Hepatocyte (in vitro differentiated cells): Measurements from ENCODE around the gene CTSW. TPM values are rescaled to one million over a fixed set of nuclear protein-coding genes. Genes with fewer than 3 reads are reported as not detected.
A peak's percentile ranks its signal among the peaks of the same experiment; 100 is the strongest.

Experiments used
- DNase-seq: peaks from one replicate; pipeline ENCODE4 v3.0.0-alpha.2; 2016; ENCODE audit warnings: low spot score
- H2AFZ ChIP-seq: fragments of 200-600 bp; sonication (generic); 2 replicates; pipeline ENCODE4 v1.6.0; 2016; ENCODE audit warnings: antibody characterized with exemption, mild to moderate bottlenecking
- H3K27ac ChIP-seq: fragments of 200-600 bp; sonication (generic); 2 replicates; pipeline ENCODE4 v1.5.1; 2016; ENCODE audit warnings: mild to moderate bottlenecking
- H3K27me3 ChIP-seq: fragments of 200-600 bp; sonication (generic); 2 replicates; pipeline ENCODE4 v1.6.1; 2016
- H3K36me3 ChIP-seq: fragments of 200-600 bp; sonication (generic); replicated peaks from 2 replicates; pipeline ENCODE4 v1.5.1; 2016; ENCODE audit warnings: low read depth; ENCODE audit not compliant: insufficient read depth
- H3K4me1 ChIP-seq: fragments of 200-600 bp; sonication (generic); 2 replicates; pipeline ENCODE4 v1.5.1; 2016; ENCODE audit warnings: mild to moderate bottlenecking, moderate library complexity; ENCODE audit not compliant: insufficient read depth
- H3K4me2 ChIP-seq: fragments of 200-600 bp; sonication (generic); 2 replicates; pipeline ENCODE4 v1.6.0; 2016
- H3K4me3 ChIP-seq: fragments of 200-600 bp; sonication (generic); 2 replicates; pipeline ENCODE4 v1.5.1; 2016; ENCODE audit warnings: mild to moderate bottlenecking
- H3K79me2 ChIP-seq: fragments of 200-600 bp; sonication (generic); 2 replicates; pipeline ENCODE4 v1.6.0; 2017; ENCODE audit warnings: mild to moderate bottlenecking
- H3K9me2 ChIP-seq: fragments of 200-600 bp; sonication (generic); replicated peaks from 2 replicates; pipeline ENCODE4 v1.6.0; 2017; ENCODE audit warnings: mild to moderate bottlenecking; ENCODE audit not compliant: insufficient read depth
- H3K9me3 ChIP-seq: fragments of 200-600 bp; sonication (generic); 2 replicates; pipeline ENCODE4 v1.5.1; 2016; ENCODE audit warnings: low read depth, mild to moderate bottlenecking
- H4K20me1 ChIP-seq: fragments of 200-600 bp; sonication (generic); 2 replicates; pipeline ENCODE4 v1.6.0; 2016; ENCODE audit warnings: mild to moderate bottlenecking; ENCODE audit not compliant: insufficient read depth, poor library complexity, severe bottlenecking
- EZH2 ChIP-seq: fragments of 200-600 bp; sonication (generic); IDR thresholded peaks from 2 replicates; pipeline ENCODE4 v1.6.1; 2016; ENCODE audit warnings: antibody characterized with exemption, mild to moderate bottlenecking, borderline replicate concordance
- EZH2phosphoT487 ChIP-seq: fragments of 200-600 bp; sonication (generic); IDR thresholded peaks from one replicate; pipeline ENCODE4 v1.6.1; 2018; ENCODE audit warnings: antibody characterized with exemption, mild to moderate bottlenecking, low read depth, moderate library complexity; ENCODE audit not compliant: unreplicated experiment, severe bottlenecking
- WGBS: methylation state at CpG from one replicate; pipeline ENCODE4 v1.1.6; 2016; ENCODE audit warnings: low lambda C conversion rate; ENCODE audit errors: missing lambda C conversion rate; 5-methylcytosine and 5-hydroxymethylcytosine counted together
- polyA plus RNA-seq: library from polyadenylated mRNA; unstranded; fragments of >200 nt; fragmentation: Nextera tagmentation; extraction: Ambion mirVana; gene quantifications from 2 replicates; pipeline ENCODE4 v1.2.1, GENCODE V29; 2016
- total RNA-seq: library from RNA; depleted of rRNA; stranded (reverse); fragments of >200 nt; gene quantifications from 2 replicates; pipeline ENCODE4 v1.2.3, GENCODE V29; 2014
- TF ChIP-seq, protein P1 (sequence below): fragments of 200-600 bp; sonication (generic); IDR thresholded peaks from 2 replicates; pipeline ENCODE4 v1.5.1; 2016; ENCODE audit warnings: antibody characterized with exemption, mild to moderate bottlenecking; ENCODE audit not compliant: poor library complexity

Gene CTSW
- total and polyA plus RNA-seq, 2 experiments from 2014 or later: 0.15 TPM; not detected in 1

DNA sequence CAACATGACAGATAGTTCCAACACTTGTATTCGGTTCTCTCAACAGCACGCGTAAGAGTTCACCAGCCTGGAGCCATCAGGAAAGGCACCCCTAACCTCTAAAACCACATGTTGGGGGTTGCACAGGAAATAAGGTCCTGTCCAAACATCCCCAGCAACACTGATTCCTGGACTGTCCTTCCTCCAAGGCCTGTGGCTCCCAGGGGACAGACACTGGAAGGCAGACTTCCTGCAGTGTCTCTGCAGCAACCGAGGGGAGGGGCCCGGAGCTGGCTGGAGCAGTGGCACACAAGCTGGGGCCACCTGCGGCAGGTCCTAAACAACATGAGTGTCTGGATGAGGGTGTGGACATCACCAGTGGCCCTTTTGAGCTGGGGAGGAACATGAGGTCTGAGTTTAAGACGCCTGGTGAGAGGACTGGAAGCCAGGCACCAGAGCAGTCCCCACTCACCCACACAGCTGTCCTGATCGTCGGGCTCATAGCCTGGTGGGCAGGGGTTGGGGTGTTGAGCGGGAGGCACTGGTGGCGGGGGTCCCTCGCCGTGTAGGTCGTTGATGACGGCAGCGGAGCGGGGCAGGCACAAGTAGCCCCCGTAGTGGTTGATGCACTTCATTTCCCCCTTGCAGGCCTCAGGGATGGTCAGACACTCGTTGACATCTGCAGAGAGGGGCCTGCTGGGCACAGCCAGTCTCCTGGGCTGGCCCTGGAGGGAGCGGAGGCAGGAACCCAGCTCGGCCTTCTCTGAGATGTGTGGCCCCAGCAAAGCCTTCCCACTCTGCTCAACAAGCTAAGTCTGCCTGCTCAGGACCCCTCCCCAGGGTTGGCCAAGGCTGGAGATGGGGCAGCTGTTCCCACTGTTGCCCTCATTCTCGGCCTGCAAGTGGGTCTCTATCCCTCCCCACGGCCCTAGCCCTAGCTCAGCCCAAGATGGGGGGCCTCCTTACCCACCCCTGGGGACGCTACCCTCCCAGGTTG is 8.6 kb upstream of the CTSW start:
- Histone ChIP-seq H2AFZ (no peak overlapping the region), H3K9me2 (no peaks in the 10 kb centered on the region), H3K27me3 (no peaks in the 10 kb centered on the region), H3K27ac (peak overlapping the region; percentile 65), H3K9me3 (no peaks in the 10 kb centered on the region), H3K36me3 (no peaks in the 10 kb centered on the region), H3K79me2 (no peaks in the 10 kb centered on the region), H3K4me1 (no peaks in the 10 kb centered on the region), H4K20me1 (no peaks in the 10 kb centered on the region), H3K4me3 (no peak overlapping the region), H3K4me2 (peak overlapping the region; percentile 99)
- no peak for DNase-seq
- TF ChIP-seq, protein P1, sequence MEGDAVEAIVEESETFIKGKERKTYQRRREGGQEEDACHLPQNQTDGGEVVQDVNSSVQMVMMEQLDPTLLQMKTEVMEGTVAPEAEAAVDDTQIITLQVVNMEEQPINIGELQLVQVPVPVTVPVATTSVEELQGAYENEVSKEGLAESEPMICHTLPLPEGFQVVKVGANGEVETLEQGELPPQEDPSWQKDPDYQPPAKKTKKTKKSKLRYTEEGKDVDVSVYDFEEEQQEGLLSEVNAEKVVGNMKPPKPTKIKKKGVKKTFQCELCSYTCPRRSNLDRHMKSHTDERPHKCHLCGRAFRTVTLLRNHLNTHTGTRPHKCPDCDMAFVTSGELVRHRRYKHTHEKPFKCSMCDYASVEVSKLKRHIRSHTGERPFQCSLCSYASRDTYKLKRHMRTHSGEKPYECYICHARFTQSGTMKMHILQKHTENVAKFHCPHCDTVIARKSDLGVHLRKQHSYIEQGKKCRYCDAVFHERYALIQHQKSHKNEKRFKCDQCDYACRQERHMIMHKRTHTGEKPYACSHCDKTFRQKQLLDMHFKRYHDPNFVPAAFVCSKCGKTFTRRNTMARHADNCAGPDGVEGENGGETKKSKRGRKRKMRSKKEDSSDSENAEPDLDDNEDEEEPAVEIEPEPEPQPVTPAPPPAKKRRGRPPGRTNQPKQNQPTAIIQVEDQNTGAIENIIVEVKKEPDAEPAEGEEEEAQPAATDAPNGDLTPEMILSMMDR: no peak
- TF ChIP-seq EZH2 (no peak), EZH2phosphoT487 (no peak)
- WGBS: 84% methylated on average over 16 of the region's 24 CpGs

- peak; percentile 68 for DNase-seq
- no peaks in the 10 kb centered on the region for H3K9me3 ChIP-seq
- H2AFZ ChIP-seq: peak overlapping the region; percentile 52
- H3K36me3 ChIP-seq: no peaks in the 10 kb centered on the region
- H3K4me1 ChIP-seq: no peaks in the 10 kb centered on the region
- H3K27me3 ChIP-seq: no peaks in the 10 kb centered on the region
- peak overlapping the region; percentile 99 for H3K4me2 ChIP-seq
- WGBS: 31% methylated on average over 18 of the region's 26 CpGs
- no peaks in the 10 kb centered on the region for H4K20me1 ChIP-seq
- H3K4me3 ChIP-seq: peak overlapping the region; percentile 58
- H3K9me2 ChIP-seq: no peaks in the 10 kb centered on the region
- TF ChIP-seq EZH2phosphoT487 (no peak), EZH2 (no peak)
- TF ChIP-seq, protein P1: no peak
- H3K79me2 ChIP-seq: no peaks in the 10 kb centered on the region
- peak overlapping the region; percentile 65 for H3K27ac ChIP-seq
Observed at GRCh38 chr11:65871811-65872548, 7.7 kb upstream of the CTSW start.

- peak within 1 kb of the TSS; percentile 99 for H3K4me2 ChIP-seq
- peak; percentile 73 for DNase-seq
Observed at GRCh38 chr11:65872586-65873317, 6.9 kb upstream of the CTSW start, which contains the start of gene EFEMP2. Gene EFEMP2 (minus strand): TSS chr11:65872800. CDS start chr11:65872354, 446 bp downstream.

More at GRCh38 chr11:65872586-65873317, 6.9 kb upstream of the CTSW start, which contains the start of gene EFEMP2:
- no peaks in the 10 kb centered on the region for H3K4me1 ChIP-seq
- 1% methylated on average over 43 of the region's 69 CpGs for WGBS
- H3K27me3 ChIP-seq: no peaks in the 10 kb centered on the region
- no peaks in the 10 kb centered on the region for H3K36me3 ChIP-seq
- no peaks in the 10 kb centered on the region for H4K20me1 ChIP-seq
- TF ChIP-seq EZH2phosphoT487: no peak
- TF ChIP-seq, protein P1: no peak
- TF ChIP-seq EZH2: no peak
- peak within 1 kb of the TSS; percentile 80 for H3K27ac ChIP-seq
- no peaks in the 10 kb centered on the region for H3K9me3 ChIP-seq
- H2AFZ ChIP-seq: peak within 1 kb of the TSS; percentile 52
- H3K79me2 ChIP-seq: no peaks in the 10 kb centered on the region
- H3K9me2 ChIP-seq: no peaks in the 10 kb centered on the region
- H3K4me3 ChIP-seq: peak within 1 kb of the TSS; percentile 58
